ENCODE data around the gene CHMP4B. TPM values are rescaled to one million over a fixed set of nuclear protein-coding genes. Genes with fewer than 3 reads are reported as not detected.

The CHMP4B gene
- polyA plus RNA-seq, 1 of the 3 experiments (the other 2 are of a cell fraction), result 123 TPM

- POLR2A ChIA-PET, result no interaction called here
These were observed 43.4 kb upstream of the CHMP4B start for GRCh38 chr20:33767777-33768138.

More at GRCh38 chr20:33767777-33768138, 43.4 kb upstream of the CHMP4B start:
- H3K27me3 ChIP-seq (ENCODE audit: insufficient read depth), result no peaks in the 10 kb centered on the region
- H3K9me3 ChIP-seq, result no peaks in the 10 kb centered on the region
- no peak overlapping the region for H2AFZ ChIP-seq (ENCODE audit: low read depth)
- no peaks in the 10 kb centered on the region for H3K79me2 ChIP-seq (ENCODE audit: insufficient read depth)
- TF ChIP-seq FOSL2 (IDR thresholded peaks at IDR 0.05; ENCODE audit: borderline replicate concordance, low read depth), result no peak
- no peak for TF ChIP-seq FOXJ3 (CRISPR knock-in tag; IDR thresholded peaks at IDR 0.05)
- TF ChIP-seq IRF3 (IDR thresholded peaks at IDR 0.05; ENCODE audit: low read depth, low read length), result no peak
- TF ChIP-seq USF2 (IDR thresholded peaks at IDR 0.05; ENCODE audit: borderline replicate concordance, low read depth, low read length), result no peak
- TF ChIP-seq SIN3A (IDR thresholded peaks at IDR 0.05; ENCODE audit: borderline replicate concordance, low read depth, low read length), result no peak
- TF ChIP-seq CTCF (IDR thresholded peaks at IDR 0.05), result no peak
- TF ChIP-seq SMC3 (IDR thresholded peaks at IDR 0.05; ENCODE audit: low read depth, low read length), result no peak
- TF ChIP-seq USF1 (IDR thresholded peaks at IDR 0.05; ENCODE audit: borderline replicate concordance, low read depth), result no peak
- no peak for TF ChIP-seq MXI1 (IDR thresholded peaks at IDR 0.05; ENCODE audit: low read depth, low read length)
- no peak for TF ChIP-seq GATA2 (CRISPR knock-in tag; IDR thresholded peaks at IDR 0.05)
- no peak for TF ChIP-seq TAF1 (IDR thresholded peaks at IDR 0.05; ENCODE audit: borderline replicate concordance, low read depth, low read length)
- TF ChIP-seq POLR2AphosphoS5 (IDR thresholded peaks at IDR 0.05; ENCODE audit: low read depth, low read length), result no peak
- no peak for TF ChIP-seq PBX3 (IDR thresholded peaks at IDR 0.05)
- TF ChIP-seq REST (IDR thresholded peaks at IDR 0.05; ENCODE audit: low read depth, low read length), result no peak
- no peak for TF ChIP-seq RCOR1 (IDR thresholded peaks at IDR 0.05; ENCODE audit: low read length)
- TF ChIP-seq NRF1 (IDR thresholded peaks at IDR 0.05; ENCODE audit: low read depth, low read length), result no peak
- no peak for TF ChIP-seq NFIC (IDR thresholded peaks at IDR 0.05; ENCODE audit: borderline replicate concordance)
- TF ChIP-seq ELF1 (IDR thresholded peaks at IDR 0.05), result no peak
- no peaks in the 10 kb centered on the region for H4K20me1 ChIP-seq (ENCODE audit: insufficient read depth)
- H3F3A ChIP-seq (replicated peaks; ENCODE audit: insufficient read depth), result no peaks in the 10 kb centered on the region
- no peaks in the 10 kb centered on the region for H3K9me2 ChIP-seq
- no peak overlapping the region for H3K4me3 ChIP-seq (ENCODE audit: low read depth in 2 of 2, low read length in 1 of 2)
- CTCF ChIA-PET, result interaction anchor here (1.1 kb wide), 1 partner anchor 13 kb away, joined by 3 read pairs; no protein-coding TSS in a partner anchor
- H3K4me1 ChIP-seq (ENCODE audit: control insufficient read depth in 1 of 2, insufficient read depth in 2 of 2, low read depth in 1 of 2, low read length in 1 of 2), result no peaks in the 10 kb centered on the region
- no peak for DNase-seq
- H3K4me2 ChIP-seq, result no peak overlapping the region
- H3K9ac ChIP-seq, result no peak overlapping the region
- 87% methylated on average over 2 of the region's 2 CpGs for WGBS (ENCODE audit: low lambda C conversion rate)
- no peak overlapping the region for H3K27ac ChIP-seq (ENCODE audit: low read depth in 2 of 2, low read length in 1 of 2)
- no peaks in the 10 kb centered on the region for H3K36me3 ChIP-seq (replicated peaks in 1 of 2; ENCODE audit: control insufficient read depth in 1 of 2, insufficient read depth in 2 of 2, low read length in 1 of 2)

All from SK-N-SH (cell line).